ENCODE data around the gene ANKRD27.
"Not testable (repeated sequence)": the region's sequence is repeated elsewhere in the genome, so short reads cannot be mapped to it uniquely, and the experiment has no call there.

The ANKRD27 gene

DNA sequence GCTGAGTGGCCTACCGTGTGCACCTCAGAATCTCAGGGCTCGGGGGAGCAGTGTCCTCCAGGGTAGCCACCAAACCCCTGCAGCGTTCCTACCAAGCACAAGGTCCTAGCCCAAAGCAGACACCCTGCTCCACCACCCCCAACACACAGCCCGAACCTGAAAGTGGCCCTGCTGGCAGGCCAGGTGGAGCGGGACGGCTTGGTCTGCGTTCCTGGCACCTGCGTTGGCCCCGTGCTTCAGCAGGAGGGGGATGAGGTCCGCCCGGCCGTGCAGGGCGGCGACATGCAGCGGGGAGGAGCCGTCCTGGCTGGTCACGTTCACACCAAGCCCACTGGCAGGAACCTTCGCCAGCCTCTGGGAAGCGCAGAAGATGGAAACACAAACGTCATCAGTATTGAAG lies 67.5 kb downstream of the ANKRD27 start:
- no peak for TF ChIP-seq ZNF274 (IDR thresholded peaks at IDR 0.05; ENCODE audit: low read depth, low read length)
- no peak overlapping the region for H3K4me3 ChIP-seq (ENCODE audit: low read length)

DNA sequence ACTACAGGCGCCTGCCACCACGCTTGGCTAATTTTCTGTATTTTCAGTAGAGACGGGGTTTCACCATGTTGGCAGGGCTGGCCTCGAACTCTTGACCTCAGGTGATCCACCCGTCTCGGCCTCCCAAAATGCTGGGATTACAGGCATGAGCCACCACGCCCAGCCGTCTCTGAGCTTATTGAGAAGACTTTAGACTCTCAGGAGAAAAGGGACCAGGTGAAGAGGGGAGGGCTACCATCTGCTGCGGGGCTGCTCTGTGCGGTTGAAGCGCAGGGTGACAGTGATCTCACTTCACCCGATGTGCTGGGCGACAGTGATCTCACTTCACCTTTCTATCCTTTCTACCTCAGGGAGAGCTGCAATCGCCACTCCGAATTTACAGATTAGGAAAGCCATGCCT lies 68.7 kb downstream of the ANKRD27 start:
- H3K4me3 ChIP-seq (ENCODE audit: low read length) = no peak overlapping the region
- no peak for TF ChIP-seq ZNF274 (IDR thresholded peaks at IDR 0.05; ENCODE audit: low read depth, low read length)

DNA sequence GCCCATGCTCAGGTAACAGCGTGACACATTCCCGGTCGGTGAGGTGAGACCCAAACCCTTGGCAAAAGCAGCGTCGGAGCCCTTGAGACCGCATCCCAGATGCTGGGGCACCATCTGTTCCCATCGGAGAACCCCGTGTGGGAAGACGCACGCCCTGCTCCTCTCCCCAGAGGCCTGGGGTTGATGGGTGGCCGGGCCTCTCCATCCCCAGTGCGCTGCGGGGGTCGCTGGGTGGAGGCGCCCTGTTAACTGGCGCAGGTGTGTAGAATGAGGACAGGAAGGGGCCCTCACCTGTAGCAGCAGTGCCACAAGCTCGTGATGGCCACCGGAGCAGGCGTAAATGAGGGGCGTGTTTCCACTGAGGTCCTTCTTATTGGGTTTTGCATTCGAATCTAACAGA lies 69.4 kb downstream of the ANKRD27 start:
- H3K4me3 ChIP-seq (ENCODE audit: low read length) = no peak overlapping the region
- TF ChIP-seq ZNF274 (IDR thresholded peaks at IDR 0.05; ENCODE audit: low read depth, low read length) = no peak

DNA sequence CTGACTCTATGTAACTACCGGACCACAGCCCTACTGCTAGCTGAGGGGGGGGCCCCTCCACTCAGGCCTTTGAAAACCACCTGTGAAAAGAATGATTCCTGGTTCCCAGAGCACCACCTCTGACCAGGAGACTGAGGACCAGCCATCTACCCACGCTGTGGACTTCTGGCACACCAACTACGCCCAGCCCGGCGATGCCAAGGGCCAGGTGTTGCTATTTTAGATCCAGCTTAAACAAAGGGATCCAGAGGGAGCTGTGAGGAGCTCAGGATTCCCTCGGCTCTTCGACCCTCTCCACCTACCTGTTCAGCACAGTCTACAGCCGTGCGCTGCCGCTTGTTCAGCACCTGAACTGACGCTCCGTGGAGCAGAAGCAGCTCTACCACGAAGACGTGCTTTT lies 71.0 kb downstream of the ANKRD27 start:
- no peak overlapping the region for H3K4me3 ChIP-seq (ENCODE audit: low read length)
- no peak for TF ChIP-seq ZNF274 (IDR thresholded peaks at IDR 0.05; ENCODE audit: low read depth, low read length)

DNA sequence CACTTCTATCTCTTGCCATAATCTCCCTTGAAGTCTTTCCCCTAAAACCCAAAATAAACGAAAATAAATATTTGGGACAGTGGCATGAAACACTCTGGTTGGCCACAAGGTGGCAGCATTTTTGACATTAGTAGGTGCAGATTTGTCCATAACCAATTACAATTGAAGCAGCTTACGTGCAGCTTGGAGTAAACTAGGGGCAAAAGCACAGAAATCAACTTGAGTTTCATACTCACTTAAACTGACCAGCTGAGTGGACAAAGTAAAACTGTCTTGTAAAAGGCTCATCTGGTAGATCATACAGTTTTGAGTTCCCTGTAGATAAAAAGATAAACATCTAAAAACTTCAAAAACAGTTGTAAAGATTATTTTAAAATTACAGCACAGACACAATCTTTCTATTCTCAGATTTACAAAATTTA lies 75.2 kb downstream of the ANKRD27 start:
- no peak overlapping the region for H3K4me3 ChIP-seq (ENCODE audit: low read length)
- TF ChIP-seq ZNF274 (IDR thresholded peaks at IDR 0.05; ENCODE audit: low read depth, low read length) = no peak

DNA sequence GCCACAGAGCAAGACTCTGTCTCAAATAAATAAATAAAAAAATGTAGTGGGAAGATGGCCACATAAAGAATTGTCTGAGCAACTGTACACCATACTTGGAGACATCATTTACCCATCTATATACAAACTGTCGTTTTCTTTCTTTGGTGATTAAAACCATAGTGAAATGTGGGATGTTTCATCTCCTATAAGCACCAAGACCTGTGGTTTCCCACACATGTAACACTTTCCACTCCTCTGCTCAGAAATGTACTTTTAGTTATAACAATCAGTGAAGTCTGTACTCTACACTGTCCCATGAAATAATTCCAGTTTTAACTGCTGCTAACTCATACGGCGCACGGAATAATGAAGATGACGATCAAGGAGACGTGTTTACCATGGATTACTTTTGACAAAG lies 75.7 kb downstream of the ANKRD27 start:
- no peak overlapping the region for H3K4me3 ChIP-seq (ENCODE audit: low read length)
- no peak for TF ChIP-seq ZNF274 (IDR thresholded peaks at IDR 0.05; ENCODE audit: low read depth, low read length)

DNA sequence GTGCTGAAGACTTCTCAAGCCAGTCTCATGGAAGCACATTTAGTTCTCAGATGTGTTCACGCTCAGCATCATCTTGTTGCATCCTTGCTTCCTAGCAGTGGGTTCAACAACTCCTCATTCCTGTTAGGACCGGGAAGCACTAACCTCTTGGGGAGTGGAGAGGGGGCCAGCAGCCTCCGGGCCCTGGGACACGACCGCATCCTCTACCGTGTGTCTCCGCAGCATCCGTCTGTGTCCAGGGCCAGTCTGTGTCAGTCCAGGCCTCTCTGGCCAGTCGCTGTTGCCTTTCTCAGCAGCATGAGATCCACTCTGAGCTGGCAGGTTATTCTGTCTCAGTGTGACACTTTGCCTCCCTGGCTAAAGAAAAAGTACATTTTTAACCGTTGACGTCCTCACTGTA lies 77.0 kb downstream of the ANKRD27 start:
- no peak for TF ChIP-seq ZNF274 (IDR thresholded peaks at IDR 0.05; ENCODE audit: low read depth, low read length)

DNA sequence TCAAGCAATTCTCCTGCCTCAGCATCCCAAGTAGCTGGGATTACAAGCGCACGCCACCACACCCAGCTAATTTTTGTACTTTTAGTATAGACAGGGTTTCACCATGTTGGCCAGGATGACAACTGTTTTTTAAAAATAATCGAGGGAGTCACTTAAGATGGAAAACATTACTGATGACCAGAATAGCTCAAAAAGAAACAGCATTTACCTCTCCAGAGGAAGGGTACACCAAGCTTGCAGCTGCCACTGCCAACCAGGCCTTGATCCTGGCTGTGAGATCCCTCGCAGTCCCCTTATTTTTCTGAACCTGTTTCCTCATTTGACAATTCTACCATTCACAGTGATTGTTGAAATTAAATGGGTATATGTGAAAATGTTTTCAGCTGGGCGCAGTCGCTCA lies 79.5 kb downstream of the ANKRD27 start:
- no peak for TF ChIP-seq ZNF274 (IDR thresholded peaks at IDR 0.05; ENCODE audit: low read depth, low read length)
- no peak overlapping the region for H3K4me3 ChIP-seq (ENCODE audit: low read length)

More for the DNA sequence above, 77.0 kb downstream of the ANKRD27 start:
- no peak overlapping the region for H3K4me3 ChIP-seq (ENCODE audit: low read length)

DNA sequence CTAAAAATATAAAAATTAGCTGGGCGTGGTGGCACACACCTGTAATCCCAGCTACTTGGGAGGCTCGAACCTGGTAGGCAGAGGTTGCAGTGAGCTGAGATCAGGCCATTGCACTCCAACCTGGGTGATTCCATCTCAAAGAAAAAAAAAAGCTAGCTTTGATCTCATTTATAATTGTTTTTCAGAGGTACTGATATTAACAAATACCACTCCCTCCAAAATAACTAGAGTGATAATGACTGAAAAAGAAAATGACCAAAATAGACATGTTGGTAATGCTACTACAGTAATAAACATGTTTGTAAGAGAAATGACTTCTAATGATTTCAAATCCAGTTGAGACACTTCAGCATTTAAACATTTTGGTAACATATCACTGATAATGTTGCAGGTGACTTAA lies 81.0 kb downstream of the ANKRD27 start:
- no peak for TF ChIP-seq ZNF274 (IDR thresholded peaks at IDR 0.05; ENCODE audit: low read depth, low read length)
- H3K4me3 ChIP-seq (ENCODE audit: low read length) = no peak overlapping the region

DNA sequence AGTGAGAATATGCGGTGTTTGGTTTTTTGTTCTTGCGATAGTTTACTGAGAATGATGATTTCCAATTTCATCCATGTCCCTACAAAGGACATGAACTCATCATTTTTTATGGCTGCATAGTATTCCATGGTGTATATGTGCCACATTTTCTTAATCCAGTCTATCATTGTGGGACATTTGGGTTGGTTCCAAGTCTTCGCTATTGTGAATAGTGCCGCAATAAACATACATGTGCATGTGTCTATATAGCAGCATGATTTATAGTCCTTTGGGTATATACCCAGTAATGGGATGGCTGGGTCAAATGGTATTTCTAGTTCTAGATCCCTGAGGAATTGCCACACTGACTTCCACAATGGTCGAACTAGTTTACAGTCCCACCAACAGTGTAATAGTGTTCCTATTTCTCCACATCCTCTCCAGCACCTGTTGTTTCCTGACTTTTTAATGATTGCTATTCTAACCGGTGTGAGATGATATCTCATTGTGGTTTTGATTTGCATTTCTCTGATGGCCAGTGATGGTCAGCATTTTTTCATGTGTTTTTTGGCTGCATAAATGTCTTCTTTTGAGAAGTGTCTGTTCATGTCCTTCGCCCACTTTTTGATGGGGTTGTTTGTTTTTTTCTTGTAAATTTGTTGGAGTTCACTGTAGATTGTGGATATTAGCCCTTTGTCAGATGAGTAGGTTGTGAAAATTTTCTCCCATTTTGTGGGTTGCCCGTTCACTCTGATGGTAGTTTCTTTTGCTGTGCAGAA lies 87.1 kb downstream of the ANKRD27 start:
- not testable (repeated sequence) for H3K4me3 ChIP-seq (ENCODE audit: low read length)

DNA sequence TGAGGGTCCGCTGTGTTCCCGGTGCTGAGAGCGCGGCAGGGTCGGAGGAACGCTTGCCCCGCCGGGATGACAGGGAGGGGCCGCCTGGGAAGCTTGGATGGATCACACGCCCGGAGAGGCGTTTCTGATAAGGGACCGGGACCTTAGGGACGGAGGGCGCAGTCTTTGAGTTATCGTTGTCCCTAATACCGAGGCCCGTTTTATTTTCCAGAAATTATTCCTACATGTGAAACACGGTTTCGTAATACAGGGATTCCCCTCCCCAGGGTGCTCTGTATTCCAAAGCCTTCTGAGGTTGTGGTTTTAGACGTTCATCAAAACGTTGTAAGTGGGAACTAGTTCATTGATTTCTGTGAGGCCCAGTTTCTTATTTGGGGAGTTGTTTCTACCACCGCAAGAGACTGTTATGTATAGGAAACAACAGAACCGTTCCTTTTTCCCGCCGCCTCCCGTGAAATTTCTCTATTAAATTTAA lies 93.2 kb downstream of the ANKRD27 start:
- H3K4me3 ChIP-seq (ENCODE audit: low read length) = peak overlapping the region; percentile 95
- no peak for TF ChIP-seq ZNF274 (IDR thresholded peaks at IDR 0.05; ENCODE audit: low read depth, low read length)

DNA sequence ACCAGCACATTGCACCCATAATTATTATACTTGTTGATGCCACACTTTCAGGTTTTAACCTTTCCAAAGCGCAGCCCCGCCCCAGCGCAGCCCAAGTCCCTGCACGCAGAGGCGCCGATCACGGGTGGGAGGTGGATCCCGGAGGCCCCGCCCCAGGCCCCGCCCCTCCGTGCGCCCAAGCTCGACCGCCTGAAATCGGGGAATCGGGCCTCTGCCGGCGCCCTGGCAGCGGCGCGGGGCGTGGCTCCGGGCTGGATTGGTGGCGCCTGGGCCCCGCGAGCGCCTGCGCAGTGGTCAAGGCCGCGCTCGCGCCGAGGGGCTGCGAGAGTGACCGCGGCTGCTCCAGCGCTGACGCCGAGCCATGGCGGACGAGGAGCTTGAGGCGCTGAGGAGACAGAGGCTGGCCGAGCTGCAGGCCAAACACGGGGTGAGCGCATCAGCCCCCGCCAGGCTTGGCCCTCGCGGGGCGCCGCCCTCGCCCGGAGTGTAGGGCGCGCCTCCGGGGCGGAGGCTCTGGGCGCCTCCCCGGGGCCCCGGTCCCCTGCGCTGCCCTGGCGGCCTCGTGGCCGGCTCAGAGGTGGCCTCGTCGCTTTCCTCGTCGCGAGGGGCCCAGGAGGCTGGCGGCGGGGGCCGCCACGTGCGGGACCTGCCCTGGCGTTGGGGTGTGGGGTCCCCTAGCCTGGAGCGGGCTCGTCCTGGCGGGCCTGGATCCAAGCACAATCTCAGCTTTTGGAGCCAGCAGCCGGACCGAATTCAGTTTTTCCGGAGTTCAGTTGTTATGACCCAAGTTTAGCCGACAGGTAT lies 93.9 kb downstream of the ANKRD27 start, which contains the start of gene PDCD5:
Gene PDCD5 (plus strand): TSS at position 290 of the 804 bp plus-strand sequence. CDS start 72 bp downstream, at position 362.
- H3K4me3 ChIP-seq (ENCODE audit: low read length) = peak within 1 kb of the TSS; percentile 95
- no peak for TF ChIP-seq ZNF274 (IDR thresholded peaks at IDR 0.05; ENCODE audit: low read depth, low read length)

DNA sequence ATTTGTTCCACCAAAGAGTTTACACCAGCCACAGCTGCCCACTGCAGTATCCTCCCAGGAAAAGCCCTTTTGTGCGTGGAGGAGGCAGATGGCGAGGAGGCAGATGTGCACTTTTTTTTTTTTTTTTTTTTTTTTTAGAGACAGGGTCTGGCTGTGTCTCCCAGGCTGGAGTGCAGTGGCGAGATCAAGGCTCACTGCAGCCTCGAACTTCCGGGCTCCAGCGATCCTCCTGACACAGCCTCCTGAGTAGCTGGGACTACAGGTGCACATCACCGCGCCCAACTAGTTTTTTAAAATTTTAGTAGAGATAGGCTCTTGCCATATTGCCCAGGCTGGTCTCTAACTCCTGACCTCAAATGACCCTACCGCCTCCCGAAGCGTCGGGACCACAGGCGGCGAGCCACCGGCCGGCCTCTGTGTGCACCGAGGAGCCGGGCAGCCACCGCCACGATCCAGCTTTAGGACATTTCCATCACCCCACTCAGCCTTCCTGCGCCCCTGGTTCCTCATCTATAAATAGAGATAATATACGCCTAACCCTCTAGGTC lies 94.6 kb downstream of the ANKRD27 start:
- H3K4me3 ChIP-seq (ENCODE audit: low read length) = peak overlapping the region; percentile 95
- TF ChIP-seq ZNF274 (IDR thresholded peaks at IDR 0.05; ENCODE audit: low read depth, low read length) = no peak

DNA sequence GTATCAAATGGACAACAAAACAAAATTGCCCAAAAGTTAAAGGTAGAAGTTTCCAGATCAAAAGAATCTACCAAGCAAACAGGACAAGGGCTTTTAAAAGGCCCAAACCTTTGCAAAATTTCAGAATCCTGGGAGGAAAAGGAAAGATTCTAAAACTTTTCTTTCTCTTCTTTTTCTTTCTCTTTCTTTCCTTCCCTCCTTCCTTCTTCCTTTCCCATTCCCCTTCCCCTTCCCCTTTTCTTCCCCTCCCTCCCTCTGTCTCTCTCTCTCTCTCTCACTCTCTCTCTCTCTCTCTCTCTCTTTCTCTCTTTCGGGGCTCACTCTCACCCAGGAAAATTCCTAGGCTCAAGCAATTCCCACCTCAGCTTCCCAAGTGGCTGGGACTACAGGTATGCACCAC lies 98.2 kb downstream of the ANKRD27 start:
- no peak for TF ChIP-seq ZNF274 (IDR thresholded peaks at IDR 0.05; ENCODE audit: low read depth, low read length)
- no peak overlapping the region for H3K4me3 ChIP-seq (ENCODE audit: low read length)

DNA sequence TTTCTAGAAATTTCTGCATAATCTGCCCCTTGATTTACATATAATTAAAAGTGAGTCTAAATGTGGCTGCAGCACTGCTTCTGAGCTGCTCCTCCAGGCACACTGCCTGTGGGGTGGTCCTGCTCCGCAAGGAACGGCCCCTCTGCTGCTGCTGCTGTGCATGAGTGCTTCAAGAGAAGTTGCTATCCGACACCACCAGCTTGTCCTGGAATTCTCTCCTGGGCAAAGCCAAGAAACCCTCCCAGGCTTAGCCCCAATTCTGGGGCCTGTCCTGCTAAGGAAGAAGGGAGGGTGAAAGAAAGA lies 101.5 kb downstream of the ANKRD27 start:
- H3K4me3 ChIP-seq (ENCODE audit: low read length) = no peak overlapping the region
- TF ChIP-seq ZNF274 (IDR thresholded peaks at IDR 0.05; ENCODE audit: low read depth, low read length) = no peak

DNA sequence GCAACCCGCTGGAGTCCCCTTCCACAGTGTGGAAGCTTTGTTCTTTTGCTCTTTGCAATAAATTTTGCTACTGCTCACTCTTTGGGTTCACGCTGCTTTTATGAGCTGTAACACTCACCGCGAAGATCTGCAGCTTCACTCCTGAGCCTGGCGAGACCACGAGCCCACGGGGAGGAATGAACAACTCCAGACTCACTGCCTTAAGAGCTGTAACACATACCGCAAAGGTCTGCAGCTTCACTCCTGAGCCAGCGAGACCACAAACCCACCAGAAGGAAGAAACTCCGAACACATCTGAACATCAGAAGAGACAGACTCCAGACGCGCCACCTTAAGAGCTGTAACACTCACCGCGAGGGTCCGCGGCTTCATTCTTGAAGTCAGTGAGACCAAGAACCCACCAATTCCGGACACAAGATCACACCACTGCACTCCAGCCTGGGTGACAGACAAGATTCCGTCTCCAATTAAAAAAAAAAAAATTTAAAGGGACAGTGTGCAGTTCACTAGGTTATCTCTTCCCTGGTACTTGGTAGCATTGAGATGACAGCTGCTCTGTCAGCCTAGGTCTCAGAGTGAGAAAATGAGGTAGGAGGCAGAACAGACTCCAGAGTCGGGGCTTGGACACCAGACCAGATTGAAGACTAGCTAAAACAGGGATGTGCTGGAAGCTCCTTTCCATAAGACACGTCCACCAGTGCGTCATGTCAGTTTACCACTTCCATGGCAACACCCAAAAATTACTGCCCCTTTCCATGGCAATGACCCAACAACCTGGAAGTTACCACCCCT lies 102.1 kb downstream of the ANKRD27 start:
- H3K4me3 ChIP-seq (ENCODE audit: low read length) = not testable (repeated sequence)

DNA sequence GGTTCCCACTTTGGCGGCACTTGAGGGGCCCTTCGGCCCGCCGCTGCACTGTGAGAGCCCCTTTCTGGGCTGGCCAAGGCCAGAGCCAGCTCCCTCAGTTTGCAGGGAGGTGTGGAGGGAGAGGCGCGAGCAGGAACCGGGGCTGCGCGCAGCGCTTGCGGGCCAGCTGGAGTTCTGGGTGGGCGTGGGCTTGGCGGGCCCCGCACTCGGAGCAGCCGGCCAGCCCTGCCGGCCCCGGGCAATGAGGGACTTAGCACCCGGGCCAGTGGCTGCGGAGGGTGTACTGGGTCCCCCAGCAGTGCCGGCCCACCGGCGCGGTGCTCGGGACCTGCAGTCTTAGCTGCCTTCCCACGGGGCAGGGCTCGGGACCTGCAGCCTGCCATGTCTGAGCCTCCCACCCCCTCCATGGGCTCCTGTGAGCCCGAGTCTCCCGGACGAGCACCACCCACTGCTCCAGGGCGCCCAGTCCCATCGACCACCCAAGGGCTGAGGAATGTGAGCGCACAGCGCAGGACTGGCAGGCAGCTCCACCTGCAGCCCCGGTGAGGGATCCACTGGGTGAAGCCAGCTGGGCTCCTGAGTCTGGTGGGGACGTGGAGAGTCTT lies 103.4 kb downstream of the ANKRD27 start:
- H3K4me3 ChIP-seq (ENCODE audit: low read length) = not testable (repeated sequence)

Data from GM08714 (cell line).